CD4-positive, alpha-beta T cell treated with Interleukin-6 at 100 ng/mL for 8 hours (primary cell): ENCODE data around the gene SIX1.

Experiments
- DNase-seq: peaks from one replicate; pipeline ENCODE4 v3.0.0-alpha.2; 2020; ENCODE audit warnings: mixed read lengths, low spot score

The SIX1 gene

DNA sequence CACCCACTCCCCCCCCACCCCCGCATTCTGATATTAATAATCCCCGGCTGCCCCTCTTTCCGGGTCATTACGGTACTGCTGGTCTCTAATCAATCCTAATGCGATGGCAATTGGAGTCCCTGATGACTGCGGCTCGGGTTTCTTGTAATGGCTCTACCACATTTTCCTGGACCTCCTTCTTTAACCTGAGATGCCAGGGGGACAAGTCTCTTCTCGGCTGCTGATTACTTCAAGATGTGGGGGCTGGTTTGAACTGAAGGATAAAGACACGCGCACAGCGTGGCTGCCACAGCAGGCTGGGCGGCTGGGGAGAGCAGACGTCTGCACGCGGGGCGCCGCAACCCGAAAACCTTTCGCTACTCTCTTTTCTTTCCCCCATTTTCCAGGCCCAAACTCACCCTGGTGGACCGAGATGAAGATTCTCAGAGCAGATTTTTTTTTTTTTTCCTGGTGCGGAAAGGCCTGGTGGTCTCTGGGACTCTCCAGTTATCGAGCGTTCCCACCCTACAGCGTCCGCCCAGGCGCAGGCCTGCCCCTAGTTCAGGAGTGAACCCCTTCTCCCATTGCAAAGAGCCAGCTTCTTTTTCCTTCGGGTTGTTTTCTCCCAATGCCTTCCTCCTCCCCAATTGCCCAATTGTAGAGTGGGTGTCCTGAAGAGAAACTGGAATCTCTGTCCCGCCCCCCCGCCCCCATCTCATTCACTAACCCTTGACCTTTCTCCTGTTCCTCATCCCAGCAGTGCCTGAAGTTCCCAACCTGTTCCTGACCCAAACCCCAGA, 6.0 kb upstream of the SIX1 start:
- DNase-seq = no peak

DNA sequence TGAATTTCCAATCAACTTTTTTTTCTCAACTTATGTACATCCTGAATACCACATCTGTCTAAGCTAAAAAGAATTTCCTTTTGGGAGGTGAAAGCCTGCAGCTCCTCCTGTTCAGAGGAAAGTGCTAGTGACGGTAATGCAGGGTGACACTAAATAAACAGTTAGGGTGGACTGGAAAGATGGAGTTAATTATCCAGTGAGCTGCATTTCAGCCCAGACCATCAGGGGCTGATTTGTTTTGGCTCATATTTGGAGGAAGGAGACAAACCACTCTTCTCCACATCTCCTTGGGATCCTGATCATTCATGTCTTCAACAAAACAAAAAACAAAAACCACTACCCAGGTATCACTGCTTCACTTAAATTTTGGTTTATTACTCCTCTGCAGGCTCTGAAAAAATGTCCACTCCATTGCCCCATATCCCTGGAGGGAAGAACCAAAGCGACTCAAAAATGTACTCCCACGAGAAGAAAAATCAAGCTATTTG, 5.1 kb upstream of the SIX1 start:
- no peak for DNase-seq

DNA sequence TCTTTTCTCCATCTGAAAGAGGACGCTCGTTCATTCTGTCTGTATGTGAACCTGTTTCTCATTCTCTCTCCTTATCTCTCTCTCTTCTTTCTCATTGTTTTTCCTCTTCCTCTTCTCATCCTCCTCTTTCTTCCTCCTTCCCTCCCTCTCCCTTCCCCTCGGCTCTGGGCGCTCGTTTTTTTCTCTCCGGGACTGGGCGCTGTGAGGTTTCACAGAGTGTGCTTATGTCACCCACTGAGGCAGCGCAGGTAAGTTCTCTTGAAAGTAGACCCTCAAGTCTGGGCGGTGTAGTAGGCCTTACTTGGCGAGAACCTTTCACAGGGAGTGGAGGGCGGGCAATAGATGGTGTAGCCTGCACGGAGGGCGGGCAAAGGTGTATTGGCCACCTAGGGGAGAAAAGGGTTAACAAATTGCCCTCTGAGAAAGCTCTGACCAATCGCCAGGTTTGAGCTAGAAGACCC, 4.5 kb upstream of the SIX1 start:
- no peak for DNase-seq

DNA sequence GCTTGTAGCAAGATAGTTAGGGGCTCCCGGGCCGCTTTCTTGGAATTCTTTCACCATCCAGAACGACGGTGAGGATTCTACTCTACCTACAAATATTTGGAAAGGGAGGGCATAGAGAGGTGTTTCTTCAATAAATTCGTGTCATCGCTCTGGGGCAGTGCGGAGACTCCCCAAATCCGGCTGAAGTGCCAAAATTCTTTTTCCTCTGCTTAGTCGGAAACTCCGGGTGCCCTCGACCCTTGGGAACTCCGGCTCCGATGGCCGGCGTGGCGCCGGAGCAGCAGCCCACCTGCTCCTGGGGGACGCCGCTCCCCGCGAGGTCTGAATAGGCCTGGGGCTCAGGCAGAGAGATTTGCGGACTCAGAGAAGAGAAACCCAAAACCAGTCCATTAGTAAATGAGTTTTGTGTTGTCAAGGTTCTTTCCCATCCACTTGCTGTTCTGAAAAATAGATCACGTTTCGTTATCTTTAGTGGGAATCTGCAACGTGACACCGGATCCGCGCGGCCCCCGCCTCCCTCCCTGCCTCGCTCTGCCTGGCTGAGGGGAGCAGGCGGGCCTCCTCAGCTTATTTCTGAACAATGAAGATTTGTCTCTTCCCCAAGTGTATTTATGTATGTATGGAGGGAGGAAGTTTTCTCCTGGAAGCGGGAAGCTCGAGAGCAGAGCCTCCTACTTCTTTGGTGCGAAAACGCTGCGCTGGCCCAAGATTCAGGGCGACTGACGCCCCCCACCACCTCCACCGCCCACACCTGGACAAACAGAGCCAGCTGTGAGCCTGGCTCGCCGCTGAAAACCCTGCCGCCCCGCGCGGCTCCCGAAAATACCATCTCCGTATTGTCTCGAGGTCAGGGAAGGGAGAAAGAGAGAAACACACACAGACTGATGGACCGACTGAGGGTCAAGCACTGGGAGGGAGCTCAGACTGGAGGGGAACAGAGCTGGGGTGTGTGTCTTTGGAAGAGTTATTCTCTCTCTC, 3.7 kb upstream of the SIX1 start:
- DNase-seq = no peak

DNA sequence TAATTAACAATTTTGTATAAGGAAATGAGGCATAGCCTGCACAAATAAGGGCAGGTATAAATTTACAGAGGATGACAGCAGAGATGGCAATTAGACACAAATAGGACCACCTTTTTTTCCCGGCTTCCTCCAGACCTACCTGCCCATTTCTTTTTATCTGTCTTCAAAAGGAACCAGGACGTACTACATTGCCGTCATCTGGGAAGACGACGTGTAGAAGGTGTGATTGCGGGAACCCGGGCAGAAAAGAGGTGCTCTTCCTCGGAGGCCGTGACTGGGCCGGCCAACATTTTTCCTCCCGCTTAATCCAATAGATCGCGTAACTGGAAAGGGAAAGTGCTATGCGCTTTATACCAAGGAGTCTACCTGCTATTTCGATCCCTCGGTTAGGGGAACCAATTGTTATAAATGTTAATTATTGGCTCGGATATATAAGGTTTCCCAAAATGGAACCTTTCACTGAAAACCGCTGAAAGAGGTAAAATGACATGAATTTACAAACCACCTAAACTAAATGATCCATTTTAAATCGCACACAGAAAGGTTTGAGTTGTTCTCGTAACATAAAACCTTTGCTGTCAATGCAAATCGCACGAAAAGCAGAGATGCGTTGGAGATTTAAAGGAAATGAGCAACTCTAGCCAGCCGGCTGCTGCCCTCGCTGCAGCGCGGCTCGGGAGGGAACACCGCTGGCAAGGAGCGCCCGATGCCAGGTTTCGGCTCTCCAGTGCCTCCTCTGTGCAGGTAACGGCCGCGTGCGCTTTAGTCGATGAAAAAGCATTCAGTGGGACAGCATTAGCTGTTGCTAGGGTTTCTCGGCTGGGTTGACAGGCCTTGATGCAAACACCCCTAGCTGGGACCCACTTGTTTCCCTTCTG, 2.8 kb upstream of the SIX1 start:
- no peak for DNase-seq

DNA sequence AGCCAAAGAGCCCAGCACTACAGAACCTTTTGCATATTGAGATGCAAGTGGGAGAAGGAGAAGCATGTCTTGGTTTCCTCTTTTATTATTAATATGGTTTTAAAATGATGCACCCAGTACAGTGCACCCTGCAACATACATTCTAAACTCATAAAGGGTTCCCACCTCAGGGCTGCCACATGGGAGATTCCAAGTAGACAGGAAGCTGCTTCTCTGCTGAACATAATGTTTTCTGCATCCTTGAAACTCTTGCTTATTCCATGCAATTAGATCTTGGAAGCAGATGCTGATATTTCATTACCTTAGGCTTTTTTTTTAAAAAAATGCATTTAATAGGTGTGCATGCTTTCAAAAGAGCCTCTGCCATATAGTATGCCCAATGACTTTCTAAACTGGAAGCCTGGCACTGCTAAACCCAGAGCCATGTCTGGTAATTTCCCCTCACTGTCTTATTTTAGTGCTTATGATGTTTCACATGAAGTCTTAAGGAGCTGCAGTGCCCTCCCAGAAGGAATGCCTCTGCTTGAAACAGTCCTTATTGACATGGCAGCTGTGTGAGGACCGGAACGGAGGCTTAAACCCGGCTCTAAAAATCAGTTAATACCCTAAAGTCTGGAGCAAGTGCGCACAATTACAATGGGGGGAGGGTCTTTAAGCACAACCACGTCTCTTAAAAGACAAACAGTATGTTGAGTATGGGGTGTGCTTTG, 2.0 kb upstream of the SIX1 start:
- DNase-seq = no peak

DNA sequence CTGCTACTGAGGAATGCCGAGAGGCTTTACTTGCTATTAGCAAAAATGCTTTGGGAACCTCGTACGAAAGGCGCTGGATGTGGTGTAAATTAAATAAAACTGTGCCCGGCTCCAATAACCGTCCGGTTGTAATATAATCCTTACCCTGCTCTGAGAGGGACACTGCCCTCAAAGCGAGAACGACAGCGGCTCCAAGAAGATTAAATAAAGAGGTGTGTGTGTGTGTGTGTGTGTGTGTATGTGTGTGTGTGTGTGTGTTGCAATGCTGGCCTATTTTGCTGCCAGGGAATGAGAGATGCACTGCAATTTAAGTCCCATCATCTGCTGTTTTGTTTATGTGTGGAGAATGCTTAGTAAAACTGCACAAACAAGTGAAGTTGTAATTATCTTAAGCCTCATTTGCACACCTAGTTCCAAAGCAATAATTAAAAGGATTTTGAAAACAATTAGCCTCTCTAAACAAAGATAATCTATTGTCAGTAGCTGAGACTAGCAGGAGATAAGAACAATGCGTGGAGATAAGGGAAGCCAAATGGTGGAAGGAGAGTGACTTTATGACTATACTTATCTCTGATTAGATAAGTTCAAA, 1.2 kb upstream of the SIX1 start:
- DNase-seq = no peak

DNA sequence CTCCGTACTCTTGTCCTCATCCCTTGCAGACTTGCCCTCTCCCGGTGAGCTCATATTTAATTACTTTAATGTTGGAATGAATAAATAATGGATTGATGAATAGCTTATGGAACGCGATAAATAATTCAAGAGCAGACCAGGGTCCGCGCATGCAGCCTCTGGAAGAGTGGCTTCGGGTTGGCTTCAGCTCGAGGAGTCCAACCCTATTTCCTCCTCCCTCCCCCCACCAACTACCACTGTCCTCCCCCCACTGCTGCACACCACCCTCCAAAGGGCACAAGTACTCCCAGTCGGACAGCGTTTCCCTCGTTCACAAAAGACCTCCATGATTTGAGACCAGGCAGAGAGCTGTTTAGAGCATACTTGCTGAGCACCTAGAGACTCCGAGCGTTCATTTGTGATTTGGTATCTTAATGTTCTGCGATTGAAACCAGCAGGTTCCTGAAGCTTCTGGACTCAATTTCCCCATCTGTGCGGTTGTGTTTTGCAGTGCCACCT, 647 bp upstream of the SIX1 start:
- DNase-seq = no peak

DNA sequence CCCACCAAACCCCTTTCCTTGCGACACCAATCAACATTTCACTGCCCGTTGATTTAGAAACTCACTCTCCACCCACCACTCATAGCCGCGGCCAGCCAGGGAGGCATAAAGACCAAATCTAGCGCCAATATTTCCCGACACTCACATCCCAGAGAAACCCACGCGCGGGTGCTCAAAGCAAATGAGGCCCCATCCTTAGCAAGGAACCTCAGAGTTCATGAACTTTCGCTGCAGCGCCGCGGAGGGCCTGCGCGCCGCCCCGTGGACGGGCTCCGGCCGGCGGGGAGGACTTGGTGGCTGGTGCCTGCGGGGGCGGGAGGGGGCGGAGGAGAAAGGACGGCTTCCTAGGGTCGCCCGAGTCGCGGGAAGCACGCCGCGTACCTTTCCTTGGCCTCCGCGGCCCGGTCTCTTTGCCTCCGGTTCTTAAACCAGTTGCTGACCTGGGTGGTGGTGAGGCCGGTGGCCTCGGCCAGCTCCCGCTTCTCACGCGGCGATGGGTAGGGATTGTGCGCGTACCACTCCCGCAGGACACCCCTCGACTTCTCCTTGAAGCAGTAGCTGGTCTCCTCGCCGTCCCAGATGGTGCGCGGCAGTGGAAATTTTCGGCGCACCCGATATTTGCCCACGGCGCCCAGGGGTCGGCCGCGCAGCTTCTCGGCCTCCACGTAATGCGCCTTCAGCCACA, 886 bp downstream of the SIX1 start:
- no peak for DNase-seq

DNA sequence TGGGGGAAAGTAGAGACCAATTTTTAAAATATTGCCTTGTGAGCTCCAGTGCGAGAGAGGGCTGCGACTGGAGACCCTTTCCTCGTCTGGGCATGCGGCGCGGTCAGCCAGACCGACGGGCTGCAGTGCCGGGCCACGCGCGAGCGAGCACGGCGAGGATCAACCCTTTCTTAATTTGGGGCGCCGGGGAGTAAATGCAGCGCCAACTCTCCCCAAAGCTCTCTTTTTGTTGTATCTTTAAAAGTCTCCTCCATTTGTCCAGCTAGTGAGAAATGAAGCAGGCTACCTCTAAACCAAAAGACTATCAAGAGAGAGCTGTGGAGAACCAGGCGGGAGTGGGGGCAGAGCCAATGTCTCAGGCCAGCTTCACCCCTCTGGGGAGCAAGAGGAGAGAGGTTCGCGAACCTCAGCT, 1.4 kb downstream of the SIX1 start:
- DNase-seq = no peak

DNA sequence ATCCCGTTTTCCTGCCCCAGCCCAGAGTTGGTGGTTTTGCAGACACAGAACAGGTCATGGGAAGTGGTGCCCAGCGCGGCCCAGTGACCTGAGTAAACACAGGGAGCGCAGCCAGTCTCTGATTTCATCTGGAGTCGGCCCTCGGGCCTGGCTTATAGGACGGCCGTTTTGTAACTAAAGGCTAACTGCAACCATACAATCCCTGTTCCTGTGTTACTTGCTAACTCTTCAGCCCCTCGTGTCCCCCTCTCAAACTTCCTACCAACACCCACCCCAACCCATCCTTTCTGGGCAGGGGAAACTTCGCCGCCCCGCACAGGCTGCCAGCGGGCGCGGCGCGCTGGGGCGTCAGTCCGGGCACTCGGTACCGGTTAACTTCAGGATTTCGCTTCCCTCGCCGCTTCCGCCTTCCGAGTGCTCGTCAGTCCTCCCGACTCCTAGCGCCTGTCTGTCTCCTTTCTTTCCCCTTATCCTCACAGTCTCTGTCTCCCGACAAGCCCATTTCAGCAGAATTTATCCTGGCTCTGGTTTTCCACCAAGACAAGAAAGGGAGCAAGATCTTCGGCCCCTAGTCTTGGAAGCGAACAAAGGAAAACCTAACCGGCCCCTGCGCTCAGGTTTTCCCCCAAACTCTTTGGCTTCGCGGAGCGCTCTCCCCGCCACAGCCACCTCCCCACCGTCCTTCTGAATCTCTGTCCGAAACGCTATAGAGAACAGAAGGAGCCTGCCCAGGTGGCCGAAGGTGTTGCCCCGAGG, 2.0 kb downstream of the SIX1 start:
- DNase-seq = no peak

DNA sequence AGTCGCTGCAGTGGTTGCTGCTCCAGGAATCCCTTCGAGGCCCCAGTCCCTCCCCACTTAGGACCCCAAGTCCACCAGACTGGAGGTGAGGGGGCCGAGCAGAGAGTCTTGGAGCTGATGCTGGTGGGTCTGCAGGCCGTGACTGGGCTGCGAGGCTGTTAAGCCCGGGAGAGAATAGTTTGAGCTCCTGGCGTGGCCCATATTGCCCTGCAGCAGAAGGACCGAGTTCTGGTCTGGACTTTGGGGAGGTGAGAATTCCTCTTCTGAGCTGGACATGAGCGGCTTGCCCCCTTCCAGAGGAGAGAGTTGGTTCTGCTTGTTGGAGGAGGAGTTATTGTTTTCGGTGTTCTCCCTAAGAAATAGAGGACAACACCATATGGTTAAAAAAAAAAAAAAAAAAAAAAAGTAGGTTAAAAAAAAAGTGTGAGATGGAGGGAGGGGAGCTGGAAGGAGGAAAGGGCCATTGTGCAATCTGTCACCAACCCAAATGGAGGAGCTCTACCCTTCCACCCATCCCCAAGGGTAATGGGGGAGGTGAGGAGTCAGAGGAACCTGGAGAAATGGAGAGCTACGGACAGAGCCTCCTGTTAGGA, 3.0 kb downstream of the SIX1 start:
- no peak for DNase-seq

DNA sequence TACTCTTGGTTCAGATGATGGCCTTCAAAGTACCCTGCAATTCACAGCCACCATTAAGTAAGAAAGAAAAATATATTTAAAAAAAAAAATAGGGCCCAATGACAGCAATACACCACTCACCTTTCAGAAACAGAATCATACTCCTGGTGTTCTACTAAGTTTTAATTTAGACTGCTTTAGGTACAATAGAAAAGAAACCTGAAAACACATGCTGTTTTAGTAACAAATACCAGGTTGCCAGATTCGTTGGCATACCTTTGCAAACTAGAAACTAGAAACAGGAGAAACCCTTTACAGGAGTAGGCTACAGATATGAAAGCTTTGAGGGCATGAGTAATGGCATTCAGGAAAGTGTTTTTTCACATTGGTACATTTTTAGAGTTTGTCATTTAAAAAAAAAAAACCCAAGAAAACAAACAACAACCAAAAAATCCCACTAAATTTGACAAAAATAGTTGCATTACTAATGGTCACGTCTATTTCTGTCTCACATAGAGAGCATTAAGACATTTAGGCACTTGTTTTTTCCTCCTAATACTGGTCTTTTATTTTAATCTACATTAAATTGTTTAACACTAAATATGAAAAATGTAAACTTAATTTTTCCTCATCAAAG, 4.0 kb downstream of the SIX1 start:
- no peak for DNase-seq

DNA sequence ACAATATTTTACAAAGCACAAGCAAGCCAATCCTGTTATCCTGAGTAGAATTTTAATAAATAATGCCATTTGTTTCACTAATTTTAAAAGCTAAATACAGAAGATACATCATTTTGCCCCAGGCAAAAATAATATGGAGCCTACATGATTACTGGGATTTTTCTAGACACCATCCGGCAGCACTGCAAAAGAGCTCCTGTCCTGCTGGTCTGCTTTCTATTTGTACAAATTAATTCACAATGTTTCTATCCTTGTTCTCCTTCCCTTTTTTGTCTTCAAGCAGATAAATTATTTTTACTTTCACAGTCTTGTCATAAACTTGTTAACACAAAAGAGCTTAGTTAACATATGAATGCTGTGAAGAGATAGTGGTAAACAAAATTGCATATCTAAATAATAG, 4.6 kb downstream of the SIX1 start:
- no peak for DNase-seq

DNA sequence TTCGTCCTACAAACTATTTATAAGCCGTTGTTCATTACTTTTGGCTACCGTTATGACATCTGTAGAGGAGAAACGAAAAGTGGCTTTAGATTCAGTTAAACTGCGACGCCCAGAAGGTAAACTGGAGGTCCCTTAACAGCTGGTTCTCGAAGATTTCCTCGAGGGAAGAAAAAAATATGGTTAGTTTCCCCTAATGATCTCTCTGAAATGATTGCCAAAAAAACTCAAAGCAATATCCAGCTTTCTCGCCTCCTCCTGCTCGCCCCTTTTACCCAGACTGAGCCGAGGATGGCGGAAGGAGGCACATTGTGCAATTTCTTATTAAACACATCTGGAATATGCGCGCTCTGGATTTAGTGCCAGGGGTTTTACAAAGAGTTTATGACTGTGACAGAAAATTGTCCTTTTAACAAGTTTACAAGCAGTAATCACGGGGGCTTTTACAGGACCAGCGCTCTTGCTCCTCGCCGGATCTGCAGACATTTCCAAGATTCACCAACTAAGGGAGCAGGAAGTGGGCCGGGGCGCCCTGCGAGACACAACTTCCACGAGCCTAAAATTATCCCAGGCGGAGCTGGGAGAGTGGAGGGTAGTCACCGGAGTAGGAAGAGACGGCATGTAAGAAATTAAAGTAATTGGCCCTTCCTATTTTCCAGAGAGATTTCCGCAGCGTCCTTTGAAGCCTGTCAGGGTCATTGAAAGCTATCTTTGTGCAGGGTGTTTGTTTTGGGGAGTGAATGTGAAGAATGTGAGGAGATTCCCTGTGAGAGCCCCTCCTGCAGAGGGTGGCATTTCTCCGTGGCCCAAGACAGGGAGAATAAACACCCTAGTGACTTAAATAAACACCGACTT, 5.6 kb downstream of the SIX1 start:
- DNase-seq = no peak

DNA sequence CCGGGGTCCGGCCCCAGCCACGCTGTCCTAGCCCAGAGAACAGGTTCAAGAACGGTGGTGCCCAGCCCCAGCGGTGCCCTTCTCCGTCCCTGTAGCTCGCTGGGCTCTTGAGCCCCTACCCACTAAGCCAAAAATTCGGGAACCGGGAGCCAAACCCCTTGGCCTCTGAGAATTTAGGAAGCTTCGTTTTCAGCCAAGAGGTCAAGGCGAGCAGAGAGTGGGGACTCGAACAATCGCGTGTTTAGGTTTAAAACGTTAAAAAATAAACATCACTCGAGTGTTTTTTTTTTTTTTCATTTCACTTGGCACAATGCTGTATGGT, 6.2 kb downstream of the SIX1 start:
- DNase-seq = no peak

DNA sequence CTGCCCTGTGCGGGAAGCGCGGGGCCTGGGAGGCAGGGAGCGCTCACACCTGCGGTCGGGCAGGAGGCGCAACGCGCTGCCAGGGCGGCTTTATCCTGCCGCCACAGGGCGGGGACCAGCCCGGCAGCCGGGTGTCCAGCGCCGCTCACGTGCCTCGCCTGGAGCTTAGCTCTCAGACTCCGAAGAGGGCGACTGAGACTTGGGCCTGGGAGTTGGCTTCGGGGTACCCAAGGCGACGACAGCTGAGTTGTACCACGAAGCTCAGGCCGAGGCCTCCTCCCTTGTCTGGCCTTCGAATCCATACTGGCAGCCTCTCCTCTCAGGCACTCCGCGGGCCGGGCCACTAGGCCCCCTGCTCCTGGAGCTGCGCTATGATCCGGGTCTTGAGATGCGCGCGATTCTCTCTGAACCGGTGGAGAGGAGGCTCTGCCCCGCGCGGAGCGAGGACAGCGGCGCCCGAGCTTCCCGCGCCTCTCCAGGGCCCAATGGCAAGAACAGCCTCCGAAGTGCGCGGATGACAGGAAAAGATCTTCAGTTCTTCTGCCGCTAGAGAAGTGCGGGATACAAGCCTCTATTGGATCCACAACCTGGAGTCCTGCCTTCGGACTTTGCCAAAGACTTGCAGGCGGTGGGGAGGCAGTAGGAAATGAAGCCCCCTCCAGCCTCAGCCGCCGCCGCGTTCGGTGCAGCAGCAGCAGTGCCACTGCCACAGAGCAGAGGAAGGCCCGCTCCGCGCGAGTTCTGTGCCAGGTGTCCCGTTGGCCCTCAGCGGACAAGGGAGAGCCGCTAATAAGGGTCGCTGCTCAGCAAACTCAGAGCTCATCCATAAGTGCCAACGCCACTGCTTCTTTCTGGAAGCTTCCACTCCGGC, 6.8 kb downstream of the SIX1 start:
- DNase-seq = no peak
